ENCODE results near the gene PLIN1. TPM values are rescaled to one million over a fixed set of nuclear protein-coding genes. Genes with fewer than 3 reads are reported as not detected.

The PLIN1 gene
- total RNA-seq, 1 donor from 2014 or later: 1.6 TPM

DNA sequence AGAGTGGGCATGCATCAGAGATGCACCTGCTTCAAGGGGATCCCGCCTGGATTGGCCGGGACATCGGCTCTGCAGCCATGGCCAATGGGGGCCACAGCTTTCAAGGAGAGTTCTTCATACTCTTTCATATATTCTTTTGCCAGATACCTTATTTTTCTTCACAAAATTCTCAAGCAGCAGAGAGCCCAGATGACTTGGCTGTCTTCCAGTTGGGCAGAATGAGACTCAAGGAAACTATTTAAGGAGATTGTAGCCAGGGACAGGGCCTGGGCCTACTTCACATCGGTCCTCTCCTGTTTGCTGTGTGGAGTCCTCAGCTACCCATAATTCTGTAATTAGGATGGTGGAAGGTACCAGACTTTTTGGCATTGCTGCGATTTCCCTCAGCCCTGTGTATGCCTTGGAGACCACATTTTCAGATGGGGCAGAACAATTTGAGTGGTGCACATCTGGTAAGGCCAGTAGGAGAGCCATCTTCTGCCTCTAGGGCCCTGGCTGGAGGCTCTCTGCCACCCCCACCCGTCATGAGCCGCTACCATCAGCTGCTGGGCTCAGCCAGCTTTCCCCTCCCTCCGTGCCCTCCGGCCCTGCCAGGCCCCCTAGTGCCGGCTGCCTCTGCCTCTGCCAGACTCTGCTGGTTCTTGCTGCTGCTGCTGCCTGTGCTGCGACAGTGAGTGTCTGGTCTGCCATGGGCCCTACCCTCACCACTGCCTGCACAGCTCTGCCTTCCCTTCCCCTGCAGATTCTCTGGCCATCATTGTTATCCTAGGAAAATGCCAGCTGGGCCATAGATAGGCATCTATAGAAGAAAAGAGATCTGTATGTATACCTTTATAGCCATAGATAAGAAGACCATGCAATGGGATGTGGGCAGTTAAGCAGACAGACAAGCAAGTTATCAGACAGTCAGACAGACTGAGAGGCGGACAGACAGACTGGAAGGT lies 6.7 kb downstream of the PLIN1 start:
- Histone ChIP-seq H3K4me3 (no peak overlapping the region), H3K27ac (replicated peaks) (no peak overlapping the region), H3K27me3 (ENCODE audit: low read depth) (no peaks in the 10 kb centered on the region), H3K4me1 (no peaks in the 10 kb centered on the region), H3K9me3 (replicated peaks) (no peaks in the 10 kb centered on the region), H3K36me3 (no peaks in the 10 kb centered on the region)
- no peak for DNase-seq
- TF ChIP-seq, protein P1, sequence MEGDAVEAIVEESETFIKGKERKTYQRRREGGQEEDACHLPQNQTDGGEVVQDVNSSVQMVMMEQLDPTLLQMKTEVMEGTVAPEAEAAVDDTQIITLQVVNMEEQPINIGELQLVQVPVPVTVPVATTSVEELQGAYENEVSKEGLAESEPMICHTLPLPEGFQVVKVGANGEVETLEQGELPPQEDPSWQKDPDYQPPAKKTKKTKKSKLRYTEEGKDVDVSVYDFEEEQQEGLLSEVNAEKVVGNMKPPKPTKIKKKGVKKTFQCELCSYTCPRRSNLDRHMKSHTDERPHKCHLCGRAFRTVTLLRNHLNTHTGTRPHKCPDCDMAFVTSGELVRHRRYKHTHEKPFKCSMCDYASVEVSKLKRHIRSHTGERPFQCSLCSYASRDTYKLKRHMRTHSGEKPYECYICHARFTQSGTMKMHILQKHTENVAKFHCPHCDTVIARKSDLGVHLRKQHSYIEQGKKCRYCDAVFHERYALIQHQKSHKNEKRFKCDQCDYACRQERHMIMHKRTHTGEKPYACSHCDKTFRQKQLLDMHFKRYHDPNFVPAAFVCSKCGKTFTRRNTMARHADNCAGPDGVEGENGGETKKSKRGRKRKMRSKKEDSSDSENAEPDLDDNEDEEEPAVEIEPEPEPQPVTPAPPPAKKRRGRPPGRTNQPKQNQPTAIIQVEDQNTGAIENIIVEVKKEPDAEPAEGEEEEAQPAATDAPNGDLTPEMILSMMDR (IDR thresholded peaks at IDR 0.05; ENCODE audit: borderline replicate concordance): no peak
- intact Hi-C loops (cut with micrococcal nuclease): no loop called here

DNA sequence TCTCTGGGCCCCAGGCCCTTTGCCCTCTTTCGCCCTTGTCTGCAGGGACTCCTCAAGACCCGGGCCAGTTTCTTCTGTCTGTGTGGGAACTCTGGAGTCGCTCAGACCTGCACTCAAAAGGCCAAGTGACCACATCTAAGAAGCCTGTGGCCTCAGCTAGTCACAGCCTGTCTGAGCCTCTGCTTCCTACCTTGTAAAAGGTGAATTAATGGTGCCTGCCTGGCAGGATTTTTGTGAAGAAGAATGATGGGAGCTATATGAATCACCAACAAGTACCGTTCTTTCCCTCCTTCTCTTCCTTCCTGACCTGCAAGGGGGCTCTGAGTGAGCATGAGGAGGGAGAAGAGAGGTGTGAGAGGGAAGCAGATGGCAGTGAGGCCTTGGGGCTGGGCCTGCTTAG lies 7.5 kb downstream of the PLIN1 start:
- Histone ChIP-seq H3K36me3 (no peaks in the 10 kb centered on the region), H3K4me1 (no peaks in the 10 kb centered on the region), H3K4me3 (no peak overlapping the region), H3K9me3 (replicated peaks) (no peaks in the 10 kb centered on the region), H3K27me3 (ENCODE audit: low read depth) (no peaks in the 10 kb centered on the region), H3K27ac (replicated peaks) (no peak overlapping the region)
- no peak for DNase-seq
- TF ChIP-seq, protein P1 (IDR thresholded peaks at IDR 0.05; ENCODE audit: borderline replicate concordance): no peak
- intact Hi-C loops (cut with micrococcal nuclease): no loop called here

GRCh38 chr15:89670971-89671560 lies 8.1 kb downstream of the PLIN1 start:
- DNase-seq: no peak
- no peak overlapping the region for H3K4me3 ChIP-seq
- intact Hi-C loops (cut with micrococcal nuclease): no loop called here
- H3K4me1 ChIP-seq: peaks cover 2% of the 10 kb centered on the region
- H3K9me3 ChIP-seq (replicated peaks): no peaks in the 10 kb centered on the region
- TF ChIP-seq, protein P1 (IDR thresholded peaks at IDR 0.05; ENCODE audit: borderline replicate concordance): no peak
- H3K27ac ChIP-seq (replicated peaks): no peak overlapping the region
- no peaks in the 10 kb centered on the region for H3K36me3 ChIP-seq
- H3K27me3 ChIP-seq (ENCODE audit: low read depth): no peaks in the 10 kb centered on the region

- Histone ChIP-seq H3K4me3 (no peak overlapping the region), H3K36me3 (no peaks in the 10 kb centered on the region), H3K27me3 (ENCODE audit: low read depth) (no peaks in the 10 kb centered on the region), H3K9me3 (replicated peaks) (no peaks in the 10 kb centered on the region), H3K4me1 (peaks cover 11% of the 10 kb centered on the region), H3K27ac (replicated peaks) (no peak overlapping the region)
- DNase-seq: no peak
- intact Hi-C loops (cut with micrococcal nuclease): no loop called here
- TF ChIP-seq, protein P1 (IDR thresholded peaks at IDR 0.05; ENCODE audit: borderline replicate concordance): no peak
Measured at GRCh38 chr15:89669941-89670340, 9.2 kb downstream of the PLIN1 start.

- intact Hi-C loops (cut with micrococcal nuclease): no loop called here
- TF ChIP-seq, protein P1 (IDR thresholded peaks at IDR 0.05; ENCODE audit: borderline replicate concordance): no peak
- Histone ChIP-seq H3K4me1 (peaks cover 17% of the 10 kb centered on the region), H3K9me3 (replicated peaks) (no peaks in the 10 kb centered on the region), H3K36me3 (no peaks in the 10 kb centered on the region), H3K27me3 (ENCODE audit: low read depth) (no peaks in the 10 kb centered on the region), H3K27ac (replicated peaks) (no peak overlapping the region), H3K4me3 (no peak overlapping the region)
- DNase-seq: no peak
Measured at GRCh38 chr15:89669309-89669865, 9.8 kb downstream of the PLIN1 start.
